Mesodermal cell (in vitro differentiated cells): ENCODE data around the gene CTCFL.

Experiments
- H3K27ac ChIP-seq: 2 replicates; pipeline ENCODE4 v1.7.0; 2013; ENCODE audit warnings: mild to moderate bottlenecking, low read depth, low read length, moderate library complexity; ENCODE audit not compliant: severe bottlenecking
- H3K36me3 ChIP-seq: 2 replicates; pipeline ENCODE4 v1.7.1; 2013; ENCODE audit warnings: mild to moderate bottlenecking, low read length, moderate library complexity; ENCODE audit not compliant: control insufficient read depth, insufficient read depth
- H3K4me1 ChIP-seq: one replicate; pipeline ENCODE4 v1.7.1; 2013; ENCODE audit warnings: mild to moderate bottlenecking, low read length; ENCODE audit not compliant: insufficient read depth, control insufficient read depth, poor library complexity, severe bottlenecking
- H3K4me3 ChIP-seq: 2 replicates; pipeline ENCODE4 v1.7.0; 2013; ENCODE audit warnings: low read length, control low read depth, mild to moderate bottlenecking; ENCODE audit not compliant: insufficient read depth, poor library complexity, severe bottlenecking; ENCODE audit errors: extremely low read depth
- H3K9me3 ChIP-seq: 2 replicates; pipeline ENCODE4 v1.7.1; 2013; ENCODE audit warnings: mild to moderate bottlenecking, low read length, moderate library complexity; ENCODE audit not compliant: control insufficient read depth
- WGBS, 2 experiments: methylation state at CpG; one replicate each; pipeline ENCODE4 v1.1.5; 2013; ENCODE audit warnings: missing lambda C conversion rate in 2 of 2; ENCODE audit not compliant: insufficient coverage in 2 of 2; 5-methylcytosine and 5-hydroxymethylcytosine counted together

The CTCFL gene

GRCh38 chr20:57502336-57502700 is 22.6 kb downstream of the CTCFL start:
- Histone ChIP-seq H3K36me3 (no peaks in the 10 kb centered on the region), H3K4me1 (peaks cover 8% of the 10 kb centered on the region), H3K4me3 (no peak overlapping the region), H3K27ac (no peak overlapping the region), H3K9me3 (no peaks in the 10 kb centered on the region)
- 92 to 98% methylated on average over 5 to 6 of the region's 6 CpGs for WGBS, 2 experiments

- H3K9me3 ChIP-seq: no peaks in the 10 kb centered on the region
- H3K4me3 ChIP-seq: no peak overlapping the region
- no peaks in the 10 kb centered on the region for H3K36me3 ChIP-seq
- H3K27ac ChIP-seq: no peak overlapping the region
- WGBS, 2 experiments: 81 to 87% methylated on average over 8 to 11 of the region's 17 CpGs
- peaks cover 8% of the 10 kb centered on the region for H3K4me1 ChIP-seq
These were observed 23.2 kb downstream of the CTCFL start for GRCh38 chr20:57501461-57502335.

GRCh38 chr20:57500962-57501361 is 24.0 kb downstream of the CTCFL start:
- Histone ChIP-seq H3K27ac (peak overlapping the region; percentile 51), H3K36me3 (no peaks in the 10 kb centered on the region), H3K4me1 (peaks cover 8% of the 10 kb centered on the region), H3K4me3 (no peak overlapping the region), H3K9me3 (no peaks in the 10 kb centered on the region)
- WGBS, 2 experiments: 72 to 86% methylated on average over 16 to 17 of the region's 17 CpGs

- Histone ChIP-seq H3K36me3 (no peaks in the 10 kb centered on the region), H3K9me3 (no peaks in the 10 kb centered on the region), H3K27ac (no peak overlapping the region), H3K4me1 (peaks cover 8% of the 10 kb centered on the region), H3K4me3 (no peak overlapping the region)
- 82 to 83% methylated on average over 5 to 6 of the region's 7 CpGs for WGBS, 2 experiments
These were observed 24.7 kb downstream of the CTCFL start for GRCh38 chr20:57500235-57500634.

GRCh38 chr20:57499676-57500075 is 25.3 kb downstream of the CTCFL start:
- no peak overlapping the region for H3K27ac ChIP-seq
- H3K36me3 ChIP-seq: no peaks in the 10 kb centered on the region
- no peaks in the 10 kb centered on the region for H3K9me3 ChIP-seq
- no peak overlapping the region for H3K4me3 ChIP-seq
- H3K4me1 ChIP-seq: peaks cover 8% of the 10 kb centered on the region
- WGBS, 2 experiments: 67 to 73% methylated on average over 8 to 10 of the region's 14 CpGs

GRCh38 chr20:57498425-57499400 is 26.2 kb downstream of the CTCFL start:
- H3K4me1 ChIP-seq: peaks cover 8% of the 10 kb centered on the region
- H3K9me3 ChIP-seq: no peaks in the 10 kb centered on the region
- no peak overlapping the region for H3K4me3 ChIP-seq
- H3K36me3 ChIP-seq: no peaks in the 10 kb centered on the region
- 45 to 53% methylated on average over 14 to 15 of the region's 20 CpGs for WGBS, 2 experiments
- peak overlapping the region; percentile 44 for H3K27ac ChIP-seq

- Histone ChIP-seq H3K4me3 (no peak overlapping the region), H3K4me1 (peaks cover 6% of the 10 kb centered on the region), H3K36me3 (no peaks in the 10 kb centered on the region), H3K27ac (no peak overlapping the region), H3K9me3 (no peaks in the 10 kb centered on the region)
- 80 to 100% methylated on average over 1 of the region's 4 CpGs for WGBS, 2 experiments
These were observed 28.3 kb downstream of the CTCFL start for GRCh38 chr20:57496592-57496991.

- peaks cover 3% of the 10 kb centered on the region for H3K4me1 ChIP-seq
- no peak overlapping the region for H3K27ac ChIP-seq
- H3K9me3 ChIP-seq: no peaks in the 10 kb centered on the region
- H3K4me3 ChIP-seq: no peak overlapping the region
- 78 to 81% methylated on average over 7 to 10 of the region's 11 CpGs for WGBS, 2 experiments
- H3K36me3 ChIP-seq: no peaks in the 10 kb centered on the region
These were observed 29.0 kb downstream of the CTCFL start for GRCh38 chr20:57495978-57496377.

- Histone ChIP-seq H3K36me3 (no peaks in the 10 kb centered on the region), H3K4me3 (no peak overlapping the region), H3K27ac (no peak overlapping the region), H3K9me3 (no peaks in the 10 kb centered on the region), H3K4me1 (no peaks in the 10 kb centered on the region)
- whole genome bisulfite sequencing, 2 experiments: 76 to 85% methylated on average over 9 of the region's 10 CpGs
These were observed 31.8 kb downstream of the CTCFL start for GRCh38 chr20:57493091-57493615.

GRCh38 chr20:57491373-57491772 is 33.6 kb downstream of the CTCFL start:
- H3K4me3 ChIP-seq: no peak overlapping the region
- H3K36me3 ChIP-seq: no peaks in the 10 kb centered on the region
- H3K4me1 ChIP-seq: no peaks in the 10 kb centered on the region
- no peak overlapping the region for H3K27ac ChIP-seq
- no peaks in the 10 kb centered on the region for H3K9me3 ChIP-seq
- 44 to 56% methylated on average over 1 of the region's 6 CpGs for WGBS, 2 experiments
